ENCODE measurements around the gene ACO2. TPM values are rescaled to one million over a fixed set of nuclear protein-coding genes. Genes with fewer than 3 reads are reported as not detected.

Gene ACO2
- total RNA-seq, 1 donor from 2014 or later, result 810 TPM

DNA sequence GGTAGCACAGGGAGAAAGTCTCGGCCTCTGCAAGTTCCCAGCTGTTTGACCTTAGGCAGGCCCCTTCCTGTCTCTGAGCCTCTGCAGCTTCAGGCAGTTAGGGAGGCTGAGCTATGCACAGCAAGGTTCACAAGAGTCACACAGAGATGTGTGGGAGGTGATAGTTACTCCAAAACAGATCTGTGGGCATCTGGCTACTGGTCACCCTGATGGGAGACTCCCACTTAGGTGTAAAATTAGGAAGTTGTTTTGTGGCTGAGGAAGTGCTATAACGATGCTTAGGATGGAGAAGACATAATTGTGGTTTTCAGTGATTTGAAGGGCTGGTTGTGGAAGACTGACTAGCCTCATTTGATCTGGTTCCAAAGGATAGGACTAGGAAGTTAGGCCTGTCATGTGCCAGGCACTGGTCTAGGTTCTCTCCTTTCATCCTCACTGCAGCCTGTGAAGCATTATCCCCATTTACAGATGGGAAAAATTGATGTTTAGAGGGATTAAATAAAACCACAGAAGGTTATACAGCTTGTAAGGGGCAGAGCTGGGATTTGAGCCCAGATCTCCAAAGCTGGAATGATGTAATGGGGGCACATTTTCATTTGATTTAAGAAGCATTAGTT, 13.5 kb downstream of the ACO2 start:
- intact Hi-C loops (cut with DNase I), result no loop called here
- no peak for ATAC-seq
- no peak for DNase-seq (ENCODE audit: missing footprints)

DNA sequence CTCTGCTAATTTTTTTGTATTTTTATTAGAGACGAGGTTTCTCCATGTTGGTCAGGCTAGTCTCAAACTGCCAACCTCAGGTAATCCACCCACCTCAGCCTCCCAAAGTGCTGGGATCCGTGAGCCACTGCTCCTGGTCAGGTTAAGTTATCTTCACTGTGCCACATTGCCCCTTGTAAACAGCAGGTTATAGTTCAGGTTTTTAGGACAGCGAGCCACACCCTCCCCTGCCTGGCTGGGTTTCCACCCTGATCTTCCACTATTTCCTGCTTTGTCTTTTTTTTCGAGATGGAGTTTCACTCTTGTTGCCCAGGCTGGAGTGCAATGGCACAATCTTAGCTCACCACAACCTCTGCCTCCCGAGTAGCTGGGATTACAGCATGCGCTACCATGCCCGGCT, 16.1 kb downstream of the ACO2 start:
- intact Hi-C loops (cut with DNase I), result no loop called here
- DNase-seq (ENCODE audit: missing footprints) (no peak), ATAC-seq (no peak)

DNA sequence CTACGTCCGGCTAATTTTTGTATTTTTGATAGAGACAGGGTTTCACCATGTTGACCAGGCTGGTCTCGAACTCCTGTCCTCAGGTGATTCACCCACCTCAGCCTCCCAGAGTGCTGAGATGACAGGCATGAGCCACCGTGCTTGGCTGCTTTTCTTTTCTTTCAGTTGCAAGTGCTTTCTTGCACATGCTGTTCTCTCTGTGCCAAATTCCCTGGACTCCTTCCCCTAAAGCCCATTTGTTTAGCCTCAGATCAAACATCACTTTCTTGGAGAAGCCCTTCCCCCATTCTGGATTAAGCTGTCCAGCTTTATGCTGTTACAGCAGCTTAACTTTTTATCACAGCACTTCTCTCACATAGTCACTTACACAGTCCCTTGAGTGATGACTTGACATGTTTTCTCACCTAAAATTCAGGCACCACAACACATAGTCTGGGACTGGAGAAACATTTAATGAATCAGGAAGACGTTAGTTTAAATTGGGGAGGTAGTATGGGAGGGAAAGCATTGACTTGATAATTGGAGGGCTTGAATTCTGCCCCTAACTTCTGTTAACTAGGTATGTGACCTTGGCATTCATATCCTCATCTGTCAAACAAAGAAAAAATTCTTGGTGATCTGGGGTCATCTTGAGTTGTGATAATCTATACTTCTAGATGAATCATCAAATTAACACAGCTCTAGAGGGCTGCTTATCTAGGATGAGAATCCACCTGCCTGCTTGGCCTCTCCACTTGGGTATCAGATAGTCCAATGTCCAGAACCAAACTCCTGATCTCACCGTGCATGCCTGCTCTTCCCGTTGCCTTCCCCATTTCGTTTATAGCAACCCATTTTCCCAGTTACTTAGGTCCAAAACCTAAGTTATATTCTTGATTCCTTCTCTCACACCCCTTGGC, 18.4 kb downstream of the ACO2 start:
- intact Hi-C loops (cut with DNase I), result no loop called here
- DNase-seq (ENCODE audit: missing footprints) (no peak), ATAC-seq (no peak)

DNA sequence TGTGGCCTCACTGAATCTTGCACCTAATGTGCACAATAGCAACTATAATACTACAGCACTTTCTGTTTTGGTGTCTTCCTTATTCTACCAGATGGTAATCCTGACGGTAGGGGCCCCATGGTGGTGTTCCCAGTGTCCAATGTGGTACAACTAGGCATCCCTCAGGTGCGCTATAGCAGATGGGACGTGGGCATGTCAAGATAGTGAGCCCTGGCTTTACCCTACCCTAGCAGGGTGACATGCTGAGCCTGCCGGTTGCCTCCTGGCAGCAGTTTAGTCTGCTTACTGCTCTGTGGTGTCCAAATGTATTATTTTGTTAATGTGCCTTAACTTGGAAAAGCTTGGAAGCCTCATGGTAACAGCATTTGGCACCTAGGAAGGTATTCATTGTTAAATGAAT, 19.2 kb downstream of the ACO2 start:
- DNase-seq (ENCODE audit: missing footprints) (no peak), ATAC-seq (no peak)
- intact Hi-C loops (cut with DNase I), result no loop called here

DNA sequence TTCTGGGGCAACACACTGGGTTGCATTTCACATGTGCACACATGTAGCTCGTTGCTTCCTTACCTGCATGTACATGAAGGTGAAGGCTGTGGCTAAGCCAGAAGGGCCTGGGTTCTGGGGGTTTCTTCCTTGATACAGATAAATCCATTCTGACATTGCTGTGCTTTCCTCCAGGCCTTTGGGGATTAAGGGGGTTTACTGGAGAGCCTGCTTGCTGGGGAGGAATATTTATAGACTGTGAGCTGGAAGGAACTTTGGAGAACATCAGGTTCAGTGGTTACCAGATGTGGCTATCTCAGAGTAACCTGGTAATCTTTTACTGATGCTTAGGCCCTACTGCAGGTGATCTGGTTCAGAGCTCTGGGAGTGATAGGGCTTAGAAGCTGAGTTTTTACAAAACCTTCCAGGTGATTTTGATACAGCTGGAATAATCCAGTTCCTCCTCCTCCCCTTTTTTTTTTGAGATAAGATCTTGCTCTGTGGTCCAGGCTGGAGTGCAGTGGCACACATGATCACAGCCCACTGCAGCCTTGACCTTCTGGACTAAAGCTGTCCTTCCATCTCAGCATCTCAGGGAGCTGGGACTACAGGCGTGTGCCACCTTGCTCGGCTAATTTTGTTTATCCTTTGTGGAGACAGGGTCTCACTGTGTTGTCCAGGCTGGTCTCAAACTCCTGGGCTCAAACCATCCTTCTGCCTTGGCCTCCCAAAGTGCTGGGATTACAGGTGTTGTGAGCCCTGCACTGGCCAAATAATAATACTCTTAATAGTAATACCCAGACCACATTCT, 19.9 kb downstream of the ACO2 start:
- no peak for DNase-seq (ENCODE audit: missing footprints)
- intact Hi-C loops (cut with DNase I), result no loop called here
- no peak for ATAC-seq

DNA sequence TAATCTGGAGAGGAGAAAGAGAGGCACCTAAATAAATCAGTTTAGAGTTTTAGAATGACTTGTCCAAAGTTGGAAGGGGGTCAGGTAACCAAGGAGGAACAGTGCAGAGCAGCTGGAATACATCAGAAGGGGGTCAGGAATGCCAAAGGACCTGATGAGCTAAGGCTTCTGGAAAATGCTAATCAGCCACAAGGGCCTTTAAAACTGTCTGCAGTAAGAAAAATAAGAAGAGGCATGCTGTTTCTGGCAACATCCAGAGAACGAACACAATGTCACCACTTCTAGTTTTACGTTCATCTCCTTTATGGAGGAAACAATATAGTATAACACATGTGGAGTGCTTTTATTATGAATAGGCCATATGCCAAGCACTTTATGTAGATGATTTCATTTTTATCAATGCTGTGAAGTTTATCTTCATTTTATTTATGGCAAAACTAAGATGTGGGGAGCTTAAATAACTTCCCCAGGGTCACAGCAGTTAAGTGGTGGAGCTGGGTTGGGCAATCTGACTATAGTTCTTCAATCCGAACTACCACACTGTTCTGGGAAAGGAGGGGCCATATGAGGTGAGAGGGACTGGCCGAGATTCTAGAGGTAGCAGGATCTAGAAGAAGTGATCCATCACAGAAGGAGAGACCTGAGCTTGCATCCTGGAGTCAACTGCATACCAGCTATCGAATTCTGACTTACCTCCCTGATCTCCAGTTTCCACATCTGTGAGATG, 22.6 kb downstream of the ACO2 start:
- no peak for DNase-seq (ENCODE audit: missing footprints)
- intact Hi-C loops (cut with DNase I), result no loop called here
- peak; percentile 15 for ATAC-seq

DNA sequence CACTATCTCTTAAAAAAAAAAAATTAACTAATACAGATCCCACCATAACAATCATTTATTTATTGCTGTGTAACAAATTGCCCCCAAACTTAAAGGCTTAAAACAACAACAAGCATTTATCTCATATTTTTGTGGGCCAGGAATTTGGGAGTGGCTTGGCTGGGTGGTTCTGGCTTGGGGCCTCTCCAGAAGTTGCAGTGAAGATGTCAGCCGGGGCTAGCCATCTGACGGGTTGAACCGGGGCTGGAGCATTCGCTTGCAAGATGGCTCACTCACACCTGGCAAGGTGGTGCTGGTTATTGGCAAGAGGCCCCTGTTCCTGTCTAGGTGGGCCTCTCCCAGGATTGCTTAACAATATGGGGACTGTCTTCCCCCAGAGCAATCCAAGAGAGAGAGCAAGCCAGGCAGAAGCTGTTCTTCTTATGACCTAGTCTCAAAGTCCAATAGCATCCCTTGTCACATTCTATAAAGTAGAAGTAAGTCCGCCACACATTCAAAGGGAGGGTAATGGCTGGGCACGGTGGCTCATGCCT, 29.5 kb downstream of the ACO2 start:
- intact Hi-C loops (cut with DNase I), result no loop called here
- ATAC-seq, result peak; percentile 19
- DNase-seq (ENCODE audit: missing footprints), result no peak

DNA sequence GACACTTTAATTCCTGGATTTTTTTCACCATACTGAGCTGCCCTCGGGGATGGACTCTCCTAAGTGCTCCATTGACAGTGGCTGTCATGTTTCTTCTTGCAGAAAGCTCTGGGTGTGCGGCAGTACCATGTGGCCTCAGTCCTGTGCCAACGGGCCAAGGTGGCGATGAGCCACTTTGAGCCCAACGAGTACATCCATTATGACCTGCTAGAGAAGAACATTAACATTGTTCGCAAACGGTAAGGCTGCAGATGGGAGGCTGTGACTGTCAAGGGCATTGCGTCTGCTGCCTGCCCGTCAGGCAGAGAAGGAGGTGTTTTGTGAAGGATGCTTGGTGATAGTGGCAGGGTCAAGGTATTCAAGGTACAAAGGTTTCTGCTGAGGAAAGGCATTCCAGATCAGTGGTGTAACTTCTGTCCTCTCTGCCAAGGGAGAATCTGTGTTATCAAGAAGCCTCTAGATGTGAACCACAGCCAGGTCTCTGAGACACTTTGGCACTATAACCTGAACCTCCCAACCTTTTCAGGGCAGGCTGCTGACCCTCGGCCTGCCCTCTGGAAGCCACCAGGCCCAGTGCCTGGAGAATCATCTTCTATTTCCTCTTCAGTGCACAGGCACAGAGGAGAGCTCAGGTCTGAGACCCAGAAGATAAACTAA, 30.8 kb downstream of the ACO2 start:
- no peak for DNase-seq (ENCODE audit: missing footprints)
- peak; percentile 33 for ATAC-seq
- intact Hi-C loops (cut with DNase I), result no loop called here

DNA sequence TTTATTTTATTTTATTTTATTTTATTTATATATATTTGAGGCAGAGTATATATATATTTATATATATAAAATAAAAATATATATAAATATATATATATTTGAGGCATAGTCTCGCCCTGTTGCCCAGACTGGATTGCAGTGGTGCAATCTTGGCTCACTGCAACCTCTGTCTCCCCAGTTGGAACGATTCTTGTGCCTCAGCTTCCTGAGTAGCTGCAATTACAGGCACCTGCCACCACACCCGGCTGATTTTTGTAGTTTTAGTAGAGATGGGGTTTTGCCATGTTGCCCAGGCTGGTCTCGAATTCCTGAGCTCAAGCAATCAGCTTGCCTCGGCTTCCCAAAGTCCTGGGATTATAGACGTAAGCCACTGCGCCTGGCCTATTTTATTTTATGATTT, 31.4 kb downstream of the ACO2 start:
- intact Hi-C loops (cut with DNase I), result no loop called here
- DNase-seq (ENCODE audit: missing footprints) (no peak), ATAC-seq (no peak)

DNA sequence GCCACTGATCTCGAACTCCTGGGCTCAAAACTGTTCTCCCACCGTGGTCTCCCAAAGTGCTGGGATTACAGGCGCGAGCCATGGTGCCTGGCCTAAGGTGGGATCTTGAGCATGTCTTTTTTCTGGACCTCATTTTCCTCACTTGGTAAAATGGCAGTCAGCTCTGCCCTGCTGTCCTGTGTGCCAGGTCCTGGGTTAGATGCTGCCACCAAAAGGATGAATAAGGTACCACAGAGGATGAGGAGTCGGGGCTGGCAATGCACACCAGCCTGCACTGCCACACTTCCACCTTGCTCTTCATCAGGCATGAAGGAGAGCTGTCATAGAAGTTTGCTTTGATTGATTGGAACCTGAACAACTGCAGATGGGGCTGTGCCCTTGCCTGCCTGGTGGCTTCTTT, 32.3 kb downstream of the ACO2 start:
- intact Hi-C loops (cut with DNase I), result no loop called here
- ATAC-seq (no peak), DNase-seq (ENCODE audit: missing footprints) (no peak)

DNA sequence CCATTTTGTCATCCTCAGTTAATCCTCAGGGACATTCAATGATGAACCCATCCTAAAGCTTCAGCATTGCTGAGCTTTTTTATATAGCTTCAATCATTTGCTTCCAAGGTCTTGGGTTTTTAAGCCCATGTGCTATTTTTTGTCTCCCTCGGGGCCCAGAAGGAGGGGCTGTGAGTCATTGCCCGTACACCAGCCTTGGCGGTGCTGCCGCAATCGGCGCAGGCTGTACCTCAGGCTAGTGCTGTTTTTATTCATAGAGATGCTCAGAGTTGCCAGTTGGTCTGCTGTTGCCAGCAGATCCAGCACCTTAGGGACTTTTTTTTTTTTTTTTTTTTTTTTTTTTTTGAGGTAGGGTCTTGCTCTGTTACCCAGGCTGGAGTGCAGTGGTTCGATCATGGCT, 35.5 kb downstream of the ACO2 start:
- intact Hi-C loops (cut with DNase I), result no loop called here
- DNase-seq (ENCODE audit: missing footprints), result no peak
- ATAC-seq, result peak; percentile 64

DNA sequence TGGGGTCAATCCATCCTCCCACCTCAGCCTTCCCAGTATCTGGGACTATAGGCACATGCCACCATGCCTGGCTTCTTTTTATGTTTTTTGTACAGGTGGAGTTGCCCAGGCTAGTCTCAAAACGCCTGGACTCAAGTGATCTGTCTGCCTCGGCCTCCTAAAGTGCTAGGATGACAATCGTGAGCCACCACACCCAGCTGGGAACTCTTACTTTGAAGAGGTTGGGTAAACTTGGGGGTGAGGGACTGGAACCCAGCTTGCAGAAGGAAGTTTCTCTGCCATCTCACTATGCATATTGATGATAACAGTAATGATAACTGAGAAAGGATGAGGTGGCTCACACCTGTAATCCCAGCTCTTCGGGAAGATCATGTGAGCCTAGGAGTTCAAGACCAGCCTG, 35.9 kb downstream of the ACO2 start:
- intact Hi-C loops (cut with DNase I), result no loop called here

DNA sequence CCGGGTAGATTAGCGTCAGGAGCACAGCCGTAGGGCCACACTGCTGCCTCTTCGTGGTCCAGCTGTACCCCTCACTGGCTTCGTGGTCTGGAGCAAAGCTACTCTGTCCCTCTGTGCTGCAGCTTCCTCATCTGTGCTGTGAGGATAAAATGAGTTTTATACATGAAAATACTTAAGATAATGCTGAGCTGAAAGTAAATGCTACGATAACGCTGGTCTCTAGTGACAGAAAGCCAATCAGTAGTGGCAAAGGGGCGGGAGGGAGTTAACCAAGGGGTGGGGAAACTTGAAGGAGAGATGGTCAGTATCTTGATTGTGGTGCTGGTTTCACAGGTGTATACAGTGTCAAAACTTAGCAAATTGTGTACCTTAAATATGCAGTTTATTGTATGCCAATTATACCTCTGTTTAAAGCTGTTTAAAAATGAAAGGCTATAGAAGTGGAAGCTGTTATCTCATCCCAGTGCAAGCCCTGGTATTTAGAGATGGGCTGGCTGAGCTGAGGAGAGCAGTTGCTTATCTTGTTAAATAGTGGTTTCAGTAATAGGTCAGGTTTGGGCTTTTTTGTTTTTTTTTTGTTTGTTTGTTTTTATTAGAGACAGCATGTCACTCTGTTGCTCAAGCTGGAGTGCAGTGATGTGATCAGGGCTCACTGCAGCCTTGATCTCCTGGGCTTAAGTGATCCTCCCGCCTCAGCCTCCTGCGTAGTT, 36.7 kb downstream of the ACO2 start:
- no peak for DNase-seq (ENCODE audit: missing footprints)
- intact Hi-C loops (cut with DNase I), result no loop called here
- no peak for ATAC-seq

More for the DNA sequence above, 35.9 kb downstream of the ACO2 start:
- DNase-seq (ENCODE audit: missing footprints) (no peak), ATAC-seq (no peak)

DNA sequence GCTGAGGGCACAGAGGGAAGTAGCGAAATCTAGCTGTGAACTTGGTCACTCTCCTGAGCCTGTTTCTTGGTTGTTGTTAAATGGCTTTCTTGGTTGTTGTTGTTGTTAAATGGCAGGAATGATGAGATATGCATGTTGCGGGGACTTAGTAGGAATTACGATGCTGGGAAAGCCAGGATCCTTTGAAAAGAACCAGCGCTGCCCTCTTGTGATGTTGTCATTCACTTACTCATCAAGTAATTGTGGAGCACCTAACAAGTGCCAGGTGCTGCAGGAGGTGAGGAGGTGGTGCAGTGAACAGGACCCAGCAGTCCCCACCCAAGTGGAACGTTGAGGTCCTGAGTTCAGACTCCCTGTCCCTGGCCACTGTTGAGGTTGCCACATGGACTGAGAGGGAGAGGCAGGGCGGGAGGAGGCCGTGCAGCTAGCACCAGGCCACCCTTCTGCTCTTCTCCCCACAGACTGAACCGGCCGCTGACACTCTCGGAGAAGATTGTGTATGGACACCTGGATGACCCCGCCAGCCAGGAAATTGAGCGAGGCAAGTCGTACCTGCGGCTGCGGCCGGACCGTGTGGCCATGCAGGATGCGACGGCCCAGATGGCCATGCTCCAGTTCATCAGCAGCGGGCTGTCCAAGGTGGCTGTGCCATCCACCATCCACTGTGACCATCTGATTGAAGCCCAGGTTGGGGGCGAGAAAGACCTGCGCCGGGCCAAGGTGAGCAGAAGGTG, 38.6 kb downstream of the ACO2 start:
- DNase-seq (ENCODE audit: missing footprints) (no peak), ATAC-seq (no peak)
- intact Hi-C loops (cut with DNase I), result no loop called here

DNA sequence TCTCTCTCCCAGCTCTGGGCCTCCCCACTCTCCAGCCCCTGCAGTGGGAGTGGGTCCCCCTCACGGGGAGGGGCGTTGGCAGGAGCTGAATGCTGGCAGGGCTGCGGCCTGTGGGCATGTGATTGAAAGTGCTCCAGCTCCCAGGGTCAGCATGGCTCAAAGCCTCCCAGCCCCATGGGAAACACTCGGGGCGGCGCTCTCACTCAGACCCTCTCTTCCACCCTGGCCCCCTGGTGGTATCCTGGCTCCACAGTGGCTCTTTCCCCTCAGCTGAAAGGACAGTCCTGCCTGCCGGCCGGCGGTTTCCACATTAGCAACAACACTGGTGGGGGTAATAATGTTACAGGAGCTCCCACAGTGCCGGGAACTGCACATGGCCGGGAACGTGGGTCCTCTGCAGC, 39.9 kb downstream of the ACO2 start:
- no peak for DNase-seq (ENCODE audit: missing footprints)
- ATAC-seq, result peak; percentile 34

DNA sequence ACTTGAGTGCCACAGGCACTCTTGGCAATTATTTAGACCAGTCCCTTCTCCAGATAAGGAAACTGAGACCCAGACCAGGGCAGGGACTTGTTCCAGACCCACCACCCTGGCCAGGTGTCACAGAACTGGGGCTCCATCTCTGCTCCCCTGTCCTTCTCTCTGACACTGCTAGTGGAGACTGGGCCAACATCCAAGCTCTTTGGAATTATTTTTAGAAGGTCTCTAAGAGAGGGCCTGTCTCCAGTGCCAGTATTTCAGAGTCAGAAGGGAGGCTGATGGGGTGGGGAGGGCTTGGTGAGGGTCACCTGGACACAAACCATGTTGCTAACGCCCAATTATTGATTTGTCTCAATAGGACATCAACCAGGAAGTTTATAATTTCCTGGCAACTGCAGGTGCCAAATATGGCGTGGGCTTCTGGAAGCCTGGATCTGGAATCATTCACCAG, 42.6 kb downstream of the ACO2 start:
- peak; percentile 63 for ATAC-seq
- DNase-seq (ENCODE audit: missing footprints), result no peak
- intact Hi-C loops (cut with DNase I), result no loop called here

More for the DNA sequence above, 39.9 kb downstream of the ACO2 start:
- intact Hi-C loops (cut with DNase I), result no loop called here
